ENCODE data around the gene BOLA3.

DNA sequence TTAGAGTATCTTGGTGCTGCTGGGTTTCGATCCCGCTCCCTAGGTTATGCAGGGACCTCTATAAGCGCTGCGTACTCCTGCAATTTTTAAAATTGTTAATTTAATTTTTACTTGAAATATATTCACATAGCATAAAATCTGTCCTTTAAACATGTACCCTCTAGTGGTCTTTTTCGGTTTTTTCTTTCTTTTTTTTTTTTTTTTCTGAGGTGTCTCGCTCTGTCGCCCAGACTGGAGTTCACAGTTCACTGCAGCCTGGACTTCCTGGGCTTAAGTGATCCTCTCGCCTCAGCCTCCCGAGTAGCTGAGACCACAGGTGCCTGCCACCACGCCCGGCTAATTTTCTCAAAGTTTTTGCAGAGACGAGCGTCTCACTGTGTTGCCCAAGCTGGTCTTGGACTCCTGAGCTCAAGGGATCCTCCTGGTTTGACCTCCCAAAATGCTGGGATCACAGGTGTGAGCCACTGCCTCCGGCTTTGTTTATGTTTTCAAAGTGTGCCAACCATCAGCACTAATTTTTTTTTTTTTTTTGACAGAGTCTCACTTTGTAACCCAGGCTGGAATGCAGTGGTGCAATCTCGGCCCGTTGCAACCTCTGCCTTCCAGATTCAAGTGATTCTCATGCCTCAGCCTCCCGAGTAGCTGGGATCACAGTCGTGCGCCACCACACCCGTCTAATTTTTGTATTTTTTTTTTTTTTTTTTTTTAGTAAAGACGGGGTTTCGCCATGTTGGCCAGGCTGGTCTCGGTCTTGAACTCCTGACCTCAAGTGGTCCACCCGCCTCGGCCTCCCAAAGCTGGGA, 31.6 kb upstream of the BOLA3 start:
- TF ChIP-seq, protein P1, sequence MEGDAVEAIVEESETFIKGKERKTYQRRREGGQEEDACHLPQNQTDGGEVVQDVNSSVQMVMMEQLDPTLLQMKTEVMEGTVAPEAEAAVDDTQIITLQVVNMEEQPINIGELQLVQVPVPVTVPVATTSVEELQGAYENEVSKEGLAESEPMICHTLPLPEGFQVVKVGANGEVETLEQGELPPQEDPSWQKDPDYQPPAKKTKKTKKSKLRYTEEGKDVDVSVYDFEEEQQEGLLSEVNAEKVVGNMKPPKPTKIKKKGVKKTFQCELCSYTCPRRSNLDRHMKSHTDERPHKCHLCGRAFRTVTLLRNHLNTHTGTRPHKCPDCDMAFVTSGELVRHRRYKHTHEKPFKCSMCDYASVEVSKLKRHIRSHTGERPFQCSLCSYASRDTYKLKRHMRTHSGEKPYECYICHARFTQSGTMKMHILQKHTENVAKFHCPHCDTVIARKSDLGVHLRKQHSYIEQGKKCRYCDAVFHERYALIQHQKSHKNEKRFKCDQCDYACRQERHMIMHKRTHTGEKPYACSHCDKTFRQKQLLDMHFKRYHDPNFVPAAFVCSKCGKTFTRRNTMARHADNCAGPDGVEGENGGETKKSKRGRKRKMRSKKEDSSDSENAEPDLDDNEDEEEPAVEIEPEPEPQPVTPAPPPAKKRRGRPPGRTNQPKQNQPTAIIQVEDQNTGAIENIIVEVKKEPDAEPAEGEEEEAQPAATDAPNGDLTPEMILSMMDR (IDR thresholded peaks at IDR 0.05) = peak; percentile 32
- no peak for TF ChIP-seq ZFX (IDR thresholded peaks at IDR 0.05; ENCODE audit: borderline replicate concordance)

All from 22Rv1 (cell line).